ENCODE measurements around the gene FBXL4.

FBXL4 gene

DNA sequence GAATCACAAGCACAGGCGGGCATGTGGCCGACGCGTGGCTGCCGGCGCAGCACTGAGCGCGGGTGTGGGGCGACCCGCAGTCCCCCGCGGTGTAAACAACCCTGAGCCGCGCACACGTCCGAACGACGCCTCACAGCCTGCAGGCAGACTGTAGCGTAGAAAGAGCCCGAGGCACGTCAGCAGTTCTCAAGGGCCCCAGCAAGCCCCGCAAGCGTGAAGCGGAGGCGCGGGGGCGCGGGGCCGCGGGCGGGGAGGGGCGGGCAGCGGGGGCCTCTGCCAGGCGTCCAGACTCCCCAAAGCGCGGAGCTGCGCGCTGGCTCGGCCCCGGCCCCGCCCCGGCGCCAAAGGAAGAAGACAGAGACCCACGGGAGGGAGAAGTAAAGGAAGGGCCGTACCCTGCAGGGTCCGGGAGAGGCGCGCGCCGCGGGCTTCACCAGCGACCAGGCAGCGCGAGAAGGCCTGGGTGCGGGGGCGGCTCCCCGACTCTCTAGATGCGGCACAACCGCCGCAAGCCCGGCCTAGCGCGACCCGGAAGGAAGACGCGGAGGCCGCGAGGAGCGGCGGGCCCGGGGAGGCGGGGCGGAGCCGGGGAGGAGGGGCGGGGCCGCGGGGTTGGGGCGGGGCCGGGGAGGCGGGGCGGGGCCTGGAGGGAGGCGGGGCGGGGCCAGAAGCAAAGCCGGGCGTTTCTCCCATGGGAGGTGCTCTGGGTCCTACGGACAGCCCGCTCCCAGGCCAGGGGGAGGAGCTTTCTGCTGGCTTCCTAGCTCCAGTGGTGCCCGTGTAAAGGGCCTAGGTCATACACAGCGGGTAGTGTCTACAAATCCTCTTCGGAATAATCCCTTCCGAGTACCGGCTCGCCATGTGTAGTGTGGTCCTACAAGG is at the start of gene FBXL4:
Gene FBXL4, minus strand, starts transcription at position 536 of the 882 bp plus-strand sequence. CDS start 20,958 bp downstream, outside the sequence.
- DNase-seq = peak; percentile 82
- in situ Hi-C loops (cut with MboI; ENCODE audit: low pct_unique_long_range_greater_than_20kb, low sequenced_read_pairs) = no loop called here

DNA sequence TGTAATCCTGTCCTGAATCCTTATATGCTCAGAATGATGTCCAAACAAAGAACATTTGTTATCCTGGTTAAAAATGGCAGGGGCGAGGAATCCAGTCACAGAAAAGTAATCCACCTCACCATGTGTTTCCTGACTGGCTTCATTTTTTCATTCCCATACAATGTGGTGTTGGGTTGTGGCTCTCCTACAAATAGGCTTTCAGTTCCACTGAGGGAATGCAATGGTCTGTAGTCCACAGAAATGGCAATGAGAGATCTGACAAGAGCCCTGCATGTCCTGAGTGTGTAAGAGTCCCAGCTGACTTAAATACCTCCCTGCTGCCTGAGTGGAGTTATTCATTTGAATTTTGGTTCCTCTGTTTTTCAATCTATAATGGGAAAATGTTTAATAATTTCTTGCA is 47.4 kb upstream of the FBXL4 start:
- in situ Hi-C loops (cut with MboI; ENCODE audit: low pct_unique_long_range_greater_than_20kb, low sequenced_read_pairs) = no loop called here
- DNase-seq = no peak

DNA sequence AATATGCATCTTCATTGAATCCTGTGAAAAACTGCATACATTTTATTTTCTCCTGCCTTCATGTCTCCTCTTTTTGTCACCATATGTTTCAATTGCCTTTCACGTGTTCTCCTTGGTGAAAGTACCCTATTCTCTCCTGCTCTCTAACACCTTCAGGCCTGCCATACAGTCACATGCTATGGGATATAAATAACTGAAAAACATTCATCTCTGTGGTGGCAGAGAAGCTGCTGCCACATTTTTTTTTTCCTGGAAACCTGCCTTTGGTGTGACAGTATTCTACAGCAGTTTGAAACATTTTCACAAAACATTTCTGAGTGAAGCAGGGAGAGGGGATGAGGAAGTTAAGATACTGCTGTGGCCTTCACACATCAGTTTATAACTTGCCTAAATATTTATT is 44.8 kb upstream of the FBXL4 start:
- DNase-seq = no peak
- in situ Hi-C loops (cut with MboI; ENCODE audit: low pct_unique_long_range_greater_than_20kb, low sequenced_read_pairs) = no loop called here

DNA sequence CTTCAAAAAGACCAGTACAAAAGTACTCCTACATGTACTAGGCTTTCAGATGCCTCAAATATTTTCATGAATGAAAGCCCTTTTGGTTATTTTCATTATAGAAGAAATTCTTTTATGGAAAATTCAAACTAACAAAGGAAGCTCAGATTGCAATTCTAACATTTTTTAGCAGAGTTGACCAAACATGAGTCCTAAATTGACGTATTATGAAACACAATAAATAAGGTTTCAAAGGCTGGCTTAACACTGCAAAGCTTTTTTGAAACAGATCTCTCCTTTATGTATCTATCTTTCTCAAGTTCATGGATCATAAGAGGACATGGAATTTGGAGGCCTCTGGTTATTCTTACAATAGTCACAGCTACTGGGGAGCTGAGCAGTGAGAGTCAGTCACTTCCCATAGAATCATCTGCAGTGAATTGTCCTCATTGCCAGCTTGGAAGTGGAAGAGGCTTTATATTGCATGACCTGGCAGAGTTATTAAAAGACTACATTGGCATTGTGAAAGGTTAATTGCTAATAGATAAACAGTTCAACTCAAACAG is 38.4 kb upstream of the FBXL4 start:
- in situ Hi-C loops (cut with MboI; ENCODE audit: low pct_unique_long_range_greater_than_20kb, low sequenced_read_pairs) = no loop called here
- DNase-seq = no peak

DNA sequence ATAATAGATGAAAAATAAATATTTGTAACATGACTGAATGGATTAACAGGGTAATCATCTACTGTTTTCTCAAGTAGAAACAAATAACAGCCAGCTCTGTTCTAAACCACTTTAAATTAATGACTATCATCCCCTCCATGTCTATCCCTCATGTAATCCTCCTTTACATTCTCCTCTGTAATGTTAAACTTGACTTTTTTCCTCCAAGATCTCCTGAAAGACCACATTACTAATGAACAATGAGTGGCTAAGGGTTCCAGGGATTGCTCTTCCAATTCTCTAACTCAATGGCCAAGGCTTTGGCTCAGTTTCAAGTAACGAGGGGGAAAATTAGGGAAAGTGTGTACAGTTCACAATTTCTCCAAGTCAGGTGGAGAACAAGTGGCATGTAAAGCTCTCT is 37.6 kb upstream of the FBXL4 start:
- no peak for DNase-seq
- in situ Hi-C loops (cut with MboI; ENCODE audit: low pct_unique_long_range_greater_than_20kb, low sequenced_read_pairs) = no loop called here

DNA sequence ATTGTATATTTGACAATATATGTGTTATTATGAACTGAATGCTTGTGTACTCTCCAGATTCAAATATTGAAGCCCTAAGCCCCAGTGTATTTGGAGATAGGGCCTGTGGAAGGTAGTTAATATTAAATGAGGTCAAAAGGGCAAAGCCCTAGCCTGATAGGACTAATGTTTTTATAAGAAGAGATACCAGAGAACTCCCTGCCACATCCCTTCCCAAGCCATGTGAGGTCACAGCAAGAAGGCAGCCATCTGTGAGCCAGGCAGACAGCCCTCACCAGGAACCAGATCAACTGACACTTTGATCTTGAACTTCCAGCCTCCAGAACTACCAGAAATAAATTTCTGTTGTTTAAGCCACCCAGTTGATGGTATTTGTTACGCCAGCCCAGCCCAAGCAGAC is 36.4 kb upstream of the FBXL4 start:
- in situ Hi-C loops (cut with MboI; ENCODE audit: low pct_unique_long_range_greater_than_20kb, low sequenced_read_pairs) = no loop called here
- no peak for DNase-seq

DNA sequence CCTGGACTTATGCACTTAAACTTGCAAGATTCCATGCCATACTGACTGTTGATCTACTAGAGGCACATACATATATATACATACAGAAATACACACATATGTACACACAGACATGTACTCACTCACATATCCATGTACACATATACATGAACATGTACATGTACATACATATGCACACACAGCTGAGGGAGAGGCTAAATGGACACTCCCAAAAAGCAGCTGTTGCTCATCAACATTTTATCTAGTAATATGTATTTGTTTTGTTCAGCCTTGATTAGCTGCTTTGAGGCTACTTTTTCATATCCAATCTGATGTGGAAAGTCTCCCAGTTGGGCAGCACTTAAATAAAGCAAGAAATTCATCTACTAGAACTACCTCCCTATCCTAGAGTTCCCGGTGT is 33.7 kb upstream of the FBXL4 start:
- in situ Hi-C loops (cut with MboI; ENCODE audit: low pct_unique_long_range_greater_than_20kb, low sequenced_read_pairs) = no loop called here
- no peak for DNase-seq

DNA sequence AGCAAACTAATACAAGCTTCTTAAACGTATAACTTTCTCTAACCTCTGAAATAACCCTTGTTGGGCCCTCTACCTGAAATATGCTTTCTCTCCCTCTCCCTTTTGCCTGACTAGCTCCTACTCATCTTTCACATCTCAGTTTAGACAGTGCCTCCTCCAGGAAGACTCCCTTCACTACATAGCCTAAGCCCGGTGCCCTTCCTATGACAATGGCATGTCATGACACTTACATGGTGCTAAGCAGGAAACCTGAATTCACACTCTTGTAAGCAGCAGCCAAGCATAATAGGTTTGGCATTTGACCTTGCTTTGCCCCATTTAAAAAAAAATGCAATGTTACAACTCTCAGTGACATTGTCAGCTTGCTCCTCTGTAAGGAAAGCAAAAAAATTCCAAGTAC is 33.1 kb upstream of the FBXL4 start:
- in situ Hi-C loops (cut with MboI; ENCODE audit: low pct_unique_long_range_greater_than_20kb, low sequenced_read_pairs) = no loop called here
- no peak for DNase-seq

DNA sequence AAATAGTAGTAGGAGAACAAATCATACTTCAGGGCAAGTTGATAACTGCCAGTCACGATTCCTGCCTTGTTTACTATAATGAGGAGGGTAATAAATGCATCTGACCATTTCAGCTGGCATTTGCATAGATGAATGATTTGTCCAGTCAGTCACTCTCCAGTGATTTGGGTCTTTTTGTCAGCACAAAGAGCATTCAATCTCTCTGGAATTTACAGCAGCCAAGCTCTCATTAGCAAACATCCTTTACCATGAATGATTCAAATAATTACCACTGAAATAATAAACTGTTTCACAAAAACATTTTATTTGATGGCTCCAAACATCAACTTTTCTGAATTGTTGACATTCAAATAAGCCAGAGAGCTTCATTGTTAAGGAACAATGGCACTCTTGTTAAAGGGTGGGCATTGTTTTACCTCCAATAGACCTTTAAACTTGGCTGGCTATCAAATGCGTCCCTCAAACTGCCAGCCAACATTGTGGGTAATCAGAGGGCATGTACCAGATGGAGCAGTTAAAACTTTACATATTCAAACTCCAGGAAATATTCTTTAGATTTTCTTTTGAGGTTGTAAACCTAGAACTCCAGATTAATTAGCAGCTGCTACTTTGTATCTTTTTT is 30.0 kb upstream of the FBXL4 start:
- DNase-seq = no peak
- in situ Hi-C loops (cut with MboI; ENCODE audit: low pct_unique_long_range_greater_than_20kb, low sequenced_read_pairs) = no loop called here

DNA sequence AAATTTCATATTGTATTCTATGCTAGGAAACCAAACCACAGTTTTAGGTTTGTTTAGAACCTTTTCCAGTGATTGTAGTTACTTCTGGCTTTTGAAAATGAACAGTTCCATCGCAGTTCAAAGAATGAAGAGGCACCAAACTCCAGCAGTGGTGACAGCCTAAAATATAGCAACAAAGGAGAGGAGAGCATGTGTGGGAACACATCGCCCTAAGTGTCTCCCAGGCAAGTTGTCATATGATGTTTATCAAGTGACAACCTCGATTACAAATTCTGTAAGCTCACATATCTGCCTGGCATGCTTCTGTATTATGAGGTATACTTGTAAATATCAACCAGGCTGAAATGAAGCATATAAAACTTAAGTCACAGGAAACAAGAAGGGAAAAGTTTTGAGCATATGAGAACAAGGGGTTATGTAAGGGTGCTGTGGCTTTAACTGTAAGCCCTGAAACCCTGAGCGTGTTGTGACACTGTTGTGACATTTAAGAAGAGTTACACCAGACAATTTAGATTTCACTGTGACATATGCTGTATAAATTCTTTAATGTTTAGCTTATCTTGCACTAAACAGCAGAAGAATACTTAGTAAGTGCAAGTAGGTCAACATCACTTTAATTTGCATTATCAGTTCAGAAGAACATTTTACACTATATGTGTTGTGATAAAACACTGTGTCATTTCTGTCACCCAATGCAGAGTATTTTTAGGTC is 29.1 kb upstream of the FBXL4 start:
- DNase-seq = no peak
- in situ Hi-C loops (cut with MboI; ENCODE audit: low pct_unique_long_range_greater_than_20kb, low sequenced_read_pairs) = no loop called here

DNA sequence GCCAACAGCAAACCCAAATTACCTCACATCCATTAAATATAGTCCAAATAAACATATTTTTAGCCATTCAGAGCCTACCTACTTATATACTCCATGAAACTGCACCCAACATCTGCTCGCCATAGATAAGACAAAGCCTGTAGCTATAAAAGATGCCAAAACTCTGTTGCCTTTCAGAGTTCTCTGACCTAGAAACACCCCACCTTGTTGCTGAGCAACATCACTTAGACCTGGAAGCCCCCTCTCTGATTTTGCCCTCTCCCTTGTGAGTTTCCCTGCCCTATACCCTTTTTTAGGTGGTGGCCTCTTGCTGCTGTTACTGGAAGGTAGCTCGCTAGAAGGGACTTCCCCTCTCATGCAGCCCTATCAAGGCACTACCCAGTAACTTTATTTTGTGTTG is 27.7 kb upstream of the FBXL4 start:
- in situ Hi-C loops (cut with MboI; ENCODE audit: low pct_unique_long_range_greater_than_20kb, low sequenced_read_pairs) = no loop called here
- no peak for DNase-seq

DNA sequence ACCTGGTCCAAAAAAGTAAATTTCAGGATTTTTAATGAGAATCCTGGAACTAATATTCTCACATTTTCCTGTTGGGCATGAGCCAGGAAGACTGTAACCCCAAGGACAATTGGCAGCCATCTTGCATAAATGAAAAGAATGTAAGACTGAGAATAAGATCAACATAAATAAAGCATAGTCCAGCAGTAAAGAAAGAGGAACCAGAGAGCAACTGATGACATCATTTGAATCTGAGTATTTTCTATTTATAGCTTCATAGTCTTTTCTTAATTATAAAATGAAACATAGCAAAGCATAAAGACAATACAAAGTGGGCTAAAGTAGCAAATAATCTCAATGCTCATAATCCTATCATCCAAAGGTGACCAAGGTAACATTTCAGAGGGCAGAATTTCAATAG is 26.6 kb upstream of the FBXL4 start:
- DNase-seq = no peak
- in situ Hi-C loops (cut with MboI; ENCODE audit: low pct_unique_long_range_greater_than_20kb, low sequenced_read_pairs) = no loop called here

DNA sequence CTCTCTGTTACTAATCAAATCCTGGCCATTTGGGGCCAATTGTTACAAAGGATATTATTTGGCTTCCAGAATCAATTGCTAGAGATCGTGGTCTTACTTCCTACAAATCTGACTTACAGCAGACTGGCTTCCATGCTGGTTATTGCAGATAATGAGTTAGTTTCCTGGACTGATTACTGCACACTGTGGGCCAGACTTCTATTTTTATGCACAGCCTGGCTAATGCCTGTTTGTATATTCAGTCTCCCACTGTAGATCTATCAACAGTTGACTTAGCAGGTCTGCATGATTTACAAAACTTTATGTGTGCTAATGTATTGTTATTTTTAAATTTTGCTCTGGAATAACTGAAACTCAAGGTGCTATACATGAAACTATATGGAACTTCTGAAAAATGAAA is 25.8 kb upstream of the FBXL4 start:
- in situ Hi-C loops (cut with MboI; ENCODE audit: low pct_unique_long_range_greater_than_20kb, low sequenced_read_pairs) = no loop called here
- DNase-seq = no peak

DNA sequence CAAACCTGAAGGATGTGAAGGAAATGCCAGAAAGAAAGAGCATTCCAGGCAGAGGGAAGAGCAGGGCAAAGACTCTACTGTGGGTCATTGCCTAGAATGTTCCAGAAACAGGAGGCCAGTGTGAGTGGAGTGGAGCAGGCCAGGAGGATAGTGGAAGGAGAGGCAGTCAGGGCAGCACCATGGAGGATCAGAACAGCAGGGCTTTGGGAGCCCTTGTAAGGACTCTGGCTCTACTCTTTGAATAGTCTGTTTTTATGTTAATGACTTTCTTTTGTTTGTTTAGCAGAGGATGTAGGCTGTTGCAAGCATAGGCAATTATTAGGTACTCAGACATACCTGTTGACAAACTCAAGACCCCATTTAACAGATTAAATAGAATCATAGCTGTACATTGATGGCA is 23.6 kb upstream of the FBXL4 start:
- DNase-seq = no peak
- in situ Hi-C loops (cut with MboI; ENCODE audit: low pct_unique_long_range_greater_than_20kb, low sequenced_read_pairs) = no loop called here

DNA sequence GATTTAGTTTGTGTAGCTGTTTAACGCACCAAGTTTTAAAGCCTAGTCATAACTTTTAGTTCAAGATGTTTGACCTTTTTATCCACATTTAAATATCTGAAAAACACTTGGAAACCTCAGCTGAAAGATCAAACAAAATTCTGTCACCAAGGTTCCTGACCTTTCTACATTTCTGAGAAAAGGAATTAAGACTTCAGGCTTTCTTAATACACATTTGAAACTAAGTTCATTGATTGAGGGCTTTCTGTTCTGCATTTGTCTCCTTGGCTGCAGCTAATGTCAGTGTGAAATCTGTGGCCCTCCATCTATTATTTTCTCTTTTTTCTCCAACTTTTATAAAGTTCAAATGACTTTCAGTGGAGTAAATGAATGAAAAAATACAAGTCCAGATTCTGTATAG is 22.7 kb upstream of the FBXL4 start:
- in situ Hi-C loops (cut with MboI; ENCODE audit: low pct_unique_long_range_greater_than_20kb, low sequenced_read_pairs) = no loop called here

DNA sequence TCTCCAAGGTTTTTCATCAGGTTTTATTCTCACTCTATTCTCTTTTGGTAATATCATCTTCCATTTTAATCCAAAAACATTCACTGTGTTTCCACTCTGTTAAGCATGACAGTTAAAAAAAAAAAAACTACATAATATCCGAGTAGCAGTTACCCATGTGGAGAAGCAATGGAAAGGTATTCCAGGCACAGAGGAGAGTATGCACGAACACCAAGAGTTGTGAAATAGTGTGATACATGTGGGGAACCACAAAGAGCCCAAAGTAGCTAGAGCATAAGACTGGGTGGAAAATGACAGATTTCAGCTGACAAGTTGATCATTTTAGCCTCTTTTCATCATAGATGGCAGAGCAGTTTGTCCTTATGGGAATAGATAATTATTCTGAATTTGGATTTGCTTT is 19.9 kb upstream of the FBXL4 start:
- in situ Hi-C loops (cut with MboI; ENCODE audit: low pct_unique_long_range_greater_than_20kb, low sequenced_read_pairs) = no loop called here
- DNase-seq = no peak

More for the DNA sequence above, 22.7 kb upstream of the FBXL4 start:
- DNase-seq = no peak

DNA sequence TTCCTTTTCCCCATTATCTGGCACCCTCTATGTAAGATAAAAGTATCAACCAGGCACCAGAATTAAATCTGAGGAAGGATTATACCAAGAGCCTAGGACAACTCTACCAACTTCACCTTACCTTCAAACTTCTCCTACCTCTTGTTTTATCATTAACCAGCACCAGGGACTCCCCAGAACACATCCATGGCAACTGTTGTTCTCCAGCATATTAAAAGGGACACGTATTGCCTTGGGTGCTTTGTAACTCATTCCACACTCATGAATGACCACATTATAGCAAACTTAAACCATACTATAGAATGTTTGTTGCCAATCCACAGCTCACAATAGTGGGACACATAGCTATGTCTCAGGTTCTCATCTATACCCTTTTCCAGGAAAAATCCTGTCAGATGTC is 11.9 kb upstream of the FBXL4 start:
- no peak for DNase-seq
- in situ Hi-C loops (cut with MboI; ENCODE audit: low pct_unique_long_range_greater_than_20kb, low sequenced_read_pairs) = no loop called here

DNA sequence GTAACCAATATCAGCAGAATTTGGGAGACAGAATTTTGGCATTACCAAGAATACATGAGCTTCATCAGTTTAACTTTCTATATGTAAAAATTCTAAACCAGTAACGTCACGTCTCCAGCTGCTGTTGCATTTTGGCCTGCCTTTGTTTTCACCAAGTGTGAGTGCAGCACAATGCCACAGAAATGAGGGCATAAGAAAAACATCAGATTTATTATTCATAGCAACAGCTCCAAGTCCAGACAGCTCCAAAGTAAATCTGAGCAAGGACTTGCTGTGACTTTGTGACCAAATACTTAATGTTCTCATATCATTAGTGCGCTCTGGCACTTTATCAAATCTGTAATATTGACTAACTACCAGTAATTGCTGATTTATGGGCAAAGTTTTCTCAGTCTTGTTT is 11.0 kb upstream of the FBXL4 start:
- DNase-seq = no peak
- in situ Hi-C loops (cut with MboI; ENCODE audit: low pct_unique_long_range_greater_than_20kb, low sequenced_read_pairs) = no loop called here

DNA sequence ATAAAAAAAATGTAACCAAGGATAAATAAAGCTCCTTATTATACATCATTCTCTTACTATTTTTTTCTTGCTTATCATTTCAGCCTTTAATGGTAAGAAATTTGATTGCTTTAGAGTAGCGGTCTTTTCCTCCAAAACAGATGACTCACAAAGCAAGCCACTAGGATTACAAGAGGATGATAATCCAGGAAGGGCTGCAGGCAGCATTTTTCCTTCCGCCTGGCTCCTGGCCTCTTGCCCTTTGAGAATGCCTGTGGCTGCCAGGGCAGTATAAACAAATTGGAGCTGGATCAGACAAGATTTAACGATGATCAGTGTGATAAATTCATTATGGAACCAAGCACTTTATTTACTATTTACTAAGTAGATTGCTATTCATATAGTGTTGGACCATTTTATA is 9.7 kb upstream of the FBXL4 start:
- in situ Hi-C loops (cut with MboI; ENCODE audit: low pct_unique_long_range_greater_than_20kb, low sequenced_read_pairs) = no loop called here
- no peak for DNase-seq

DNA sequence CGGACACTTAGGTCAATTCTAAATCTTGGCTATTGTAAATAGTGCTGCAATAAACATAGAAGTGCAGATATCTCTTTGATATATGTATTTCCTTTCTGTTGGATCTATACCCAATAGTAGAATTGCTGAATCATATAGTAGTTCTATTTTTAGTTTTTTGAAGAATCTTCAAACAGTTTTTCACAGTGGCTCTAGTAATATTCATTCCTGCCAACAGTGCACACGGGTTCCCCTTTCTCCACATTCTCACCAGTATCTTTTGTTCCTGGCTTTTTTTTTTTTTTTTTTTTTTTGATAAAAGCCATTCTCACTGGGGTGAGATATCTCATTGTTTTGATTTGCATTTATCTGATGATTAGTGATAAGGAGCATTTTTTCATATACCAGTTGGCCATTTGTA is 1.8 kb upstream of the FBXL4 start:
- no peak for DNase-seq
- in situ Hi-C loops (cut with MboI; ENCODE audit: low pct_unique_long_range_greater_than_20kb, low sequenced_read_pairs) = no loop called here
